Measurements from ENCODE around the gene PATE3.

PATE3 gene, protein sequence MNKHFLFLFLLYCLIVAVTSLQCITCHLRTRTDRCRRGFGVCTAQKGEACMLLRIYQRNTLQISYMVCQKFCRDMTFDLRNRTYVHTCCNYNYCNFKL

DNA sequence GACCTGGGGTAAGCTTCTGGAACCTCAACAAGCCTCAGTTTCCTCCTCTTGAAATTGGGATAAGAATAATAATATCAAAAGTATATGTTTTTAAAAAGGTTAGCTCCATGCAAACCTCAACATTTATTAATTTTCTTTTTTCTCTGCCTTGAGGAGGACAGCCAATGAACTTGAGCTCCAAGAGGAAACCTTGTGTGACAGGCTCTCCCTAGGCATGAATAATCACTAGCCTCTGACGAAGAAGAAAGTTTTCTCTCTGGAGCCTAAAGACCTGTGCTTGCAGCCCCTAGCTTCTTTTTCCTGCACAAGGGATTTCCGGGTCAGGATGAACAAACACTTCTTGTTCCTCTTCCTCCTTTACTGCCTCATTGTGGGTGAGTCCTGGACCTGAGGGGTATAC is at the start of gene PATE3:
Gene PATE3, plus strand, starts transcription at position 301 of the 400 bp plus-strand sequence. Its CDS starts 25 bp downstream, at position 326.
- Histone ChIP-seq H3K27ac (ENCODE audit: low read length) (no peak within 1 kb of the TSS), H4K20me1 (ENCODE audit: insufficient read depth, low read length) (no peaks in the 10 kb centered on the region), H3K4me1 (ENCODE audit: low read length) (no peaks in the 10 kb centered on the region), H2AFZ (ENCODE audit: low read depth, low read length) (no peak within 1 kb of the TSS), H3K4me2 (ENCODE audit: low read length) (no peak within 1 kb of the TSS), H3K4me3 (ENCODE audit: low read length) (no peak within 1 kb of the TSS), H3K36me3 (replicated peaks; ENCODE audit: low read depth, low read length) (no peaks in the 10 kb centered on the region), H3K9me3 (ENCODE audit: insufficient read depth, low read length) (no peaks in the 10 kb centered on the region), H3K9ac (ENCODE audit: low read length) (no peak within 1 kb of the TSS), H3K79me2 (ENCODE audit: low read length) (no peaks in the 10 kb centered on the region), H3K27me3 (ENCODE audit: low read depth, low read length) (no peaks in the 10 kb centered on the region)
- TF ChIP-seq, protein P1, sequence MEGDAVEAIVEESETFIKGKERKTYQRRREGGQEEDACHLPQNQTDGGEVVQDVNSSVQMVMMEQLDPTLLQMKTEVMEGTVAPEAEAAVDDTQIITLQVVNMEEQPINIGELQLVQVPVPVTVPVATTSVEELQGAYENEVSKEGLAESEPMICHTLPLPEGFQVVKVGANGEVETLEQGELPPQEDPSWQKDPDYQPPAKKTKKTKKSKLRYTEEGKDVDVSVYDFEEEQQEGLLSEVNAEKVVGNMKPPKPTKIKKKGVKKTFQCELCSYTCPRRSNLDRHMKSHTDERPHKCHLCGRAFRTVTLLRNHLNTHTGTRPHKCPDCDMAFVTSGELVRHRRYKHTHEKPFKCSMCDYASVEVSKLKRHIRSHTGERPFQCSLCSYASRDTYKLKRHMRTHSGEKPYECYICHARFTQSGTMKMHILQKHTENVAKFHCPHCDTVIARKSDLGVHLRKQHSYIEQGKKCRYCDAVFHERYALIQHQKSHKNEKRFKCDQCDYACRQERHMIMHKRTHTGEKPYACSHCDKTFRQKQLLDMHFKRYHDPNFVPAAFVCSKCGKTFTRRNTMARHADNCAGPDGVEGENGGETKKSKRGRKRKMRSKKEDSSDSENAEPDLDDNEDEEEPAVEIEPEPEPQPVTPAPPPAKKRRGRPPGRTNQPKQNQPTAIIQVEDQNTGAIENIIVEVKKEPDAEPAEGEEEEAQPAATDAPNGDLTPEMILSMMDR (IDR thresholded peaks at IDR 0.05; ENCODE audit: low read depth, low read length), result no peak
- TF ChIP-seq EZH2phosphoT487 (IDR thresholded peaks at IDR 0.05; ENCODE audit: low read depth), result no peak

DNA sequence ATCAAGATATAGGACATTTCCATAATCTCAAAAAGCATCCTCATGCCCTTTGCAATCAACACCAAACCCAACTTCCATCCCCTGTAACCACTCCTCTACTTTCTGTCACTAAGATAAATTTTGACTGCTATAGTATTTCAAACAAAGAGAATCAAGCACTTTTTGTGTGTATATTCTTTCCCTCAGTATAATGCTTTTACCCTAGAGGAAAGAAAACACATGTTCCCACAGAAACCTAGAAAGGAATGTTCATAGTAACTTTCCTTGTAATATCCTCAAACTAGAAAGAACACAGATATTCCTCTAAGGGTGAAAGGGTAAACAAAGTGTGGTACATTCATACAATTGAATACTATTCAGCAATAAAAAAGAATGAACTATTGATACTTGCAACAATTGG is 47.3 kb upstream of the PATE3 start:
- H3K36me3 ChIP-seq (replicated peaks; ENCODE audit: low read depth, low read length), result no peaks in the 10 kb centered on the region
- H3K9me3 ChIP-seq (ENCODE audit: insufficient read depth, low read length), result no peaks in the 10 kb centered on the region
- no peaks in the 10 kb centered on the region for H3K4me1 ChIP-seq (ENCODE audit: low read length)
- no peak overlapping the region for H2AFZ ChIP-seq (ENCODE audit: low read depth, low read length)
- TF ChIP-seq, protein P1 (IDR thresholded peaks at IDR 0.05; ENCODE audit: low read depth, low read length), result no peak
- TF ChIP-seq EZH2phosphoT487 (IDR thresholded peaks at IDR 0.05; ENCODE audit: low read depth), result no peak
- H4K20me1 ChIP-seq (ENCODE audit: insufficient read depth, low read length), result no peaks in the 10 kb centered on the region
- H3K27me3 ChIP-seq (ENCODE audit: low read depth, low read length), result peaks cover 34% of the 10 kb centered on the region
- H3K4me2 ChIP-seq (ENCODE audit: low read length), result no peak overlapping the region
- H3K27ac ChIP-seq (ENCODE audit: low read length), result no peak overlapping the region
- H3K79me2 ChIP-seq (ENCODE audit: low read length), result no peaks in the 10 kb centered on the region
- no peak overlapping the region for H3K9ac ChIP-seq (ENCODE audit: low read length)
- H3K4me3 ChIP-seq (ENCODE audit: low read length), result no peak overlapping the region

DNA sequence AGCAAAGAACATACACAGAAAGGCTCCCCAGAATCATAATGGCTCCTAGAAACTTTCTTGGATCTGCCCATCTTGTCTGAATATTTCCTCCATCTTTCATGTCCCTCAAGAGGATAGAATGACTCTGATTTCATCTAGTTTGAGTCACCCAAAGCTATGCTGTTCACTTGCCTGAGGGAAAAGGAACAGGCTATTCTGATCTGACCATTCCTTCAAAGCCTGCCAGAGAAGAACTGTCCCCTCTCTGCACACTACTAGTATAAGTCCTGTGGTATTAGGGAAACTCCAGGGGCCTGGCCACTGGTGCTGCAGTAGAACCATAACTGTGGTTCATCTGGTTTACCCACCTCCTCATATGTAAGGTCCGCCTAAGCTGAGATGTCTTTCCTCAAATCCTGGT is 44.2 kb upstream of the PATE3 start:
- H3K9me3 ChIP-seq (ENCODE audit: insufficient read depth, low read length), result no peaks in the 10 kb centered on the region
- H3K36me3 ChIP-seq (replicated peaks; ENCODE audit: low read depth, low read length), result no peaks in the 10 kb centered on the region
- no peak for TF ChIP-seq EZH2phosphoT487 (IDR thresholded peaks at IDR 0.05; ENCODE audit: low read depth)
- TF ChIP-seq, protein P1 (IDR thresholded peaks at IDR 0.05; ENCODE audit: low read depth, low read length), result no peak
- no peaks in the 10 kb centered on the region for H3K4me1 ChIP-seq (ENCODE audit: low read length)
- no peak overlapping the region for H2AFZ ChIP-seq (ENCODE audit: low read depth, low read length)
- H3K79me2 ChIP-seq (ENCODE audit: low read length), result no peaks in the 10 kb centered on the region
- no peak overlapping the region for H3K9ac ChIP-seq (ENCODE audit: low read length)
- H3K27ac ChIP-seq (ENCODE audit: low read length), result no peak overlapping the region
- no peaks in the 10 kb centered on the region for H4K20me1 ChIP-seq (ENCODE audit: insufficient read depth, low read length)
- no peak overlapping the region for H3K4me2 ChIP-seq (ENCODE audit: low read length)
- H3K27me3 ChIP-seq (ENCODE audit: low read depth, low read length), result peaks cover 37% of the 10 kb centered on the region; the same call in 1 of the 2 replicates
- no peak overlapping the region for H3K4me3 ChIP-seq (ENCODE audit: low read length)

DNA sequence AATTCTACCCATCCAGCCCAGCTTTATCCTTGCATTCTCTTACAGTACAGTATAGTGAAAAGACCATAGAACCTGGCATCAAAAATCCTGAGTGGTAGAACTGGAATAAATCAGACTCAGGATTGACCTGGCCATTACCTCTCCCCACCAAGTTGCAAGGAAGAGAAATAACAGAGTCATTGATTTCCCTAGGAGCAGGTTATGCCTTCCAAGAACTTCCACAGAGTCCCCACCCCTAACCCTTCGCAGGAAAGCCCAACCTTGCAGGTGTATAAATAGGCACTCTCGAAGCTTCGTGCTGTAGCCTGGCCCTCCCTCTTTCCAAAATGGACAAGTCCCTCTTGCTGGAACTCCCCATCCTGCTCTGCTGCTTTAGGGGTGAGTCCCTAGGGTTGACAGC is 41.9 kb upstream of the PATE3 start, which contains the start of gene PATE1:
Gene PATE1, plus strand, starts transcription at position 301 of the 400 bp plus-strand sequence. Its CDS starts 26 bp downstream, at position 327.
- Histone ChIP-seq H3K9me3 (ENCODE audit: insufficient read depth, low read length) (no peaks in the 10 kb centered on the region), H3K4me1 (ENCODE audit: low read length) (no peaks in the 10 kb centered on the region), H3K9ac (ENCODE audit: low read length) (no peak within 1 kb of the TSS), H3K27ac (ENCODE audit: low read length) (no peak within 1 kb of the TSS), H3K36me3 (replicated peaks; ENCODE audit: low read depth, low read length) (no peaks in the 10 kb centered on the region), H3K4me3 (ENCODE audit: low read length) (no peak within 1 kb of the TSS), H3K4me2 (ENCODE audit: low read length) (no peak within 1 kb of the TSS), H2AFZ (ENCODE audit: low read depth, low read length) (no peak within 1 kb of the TSS), H3K79me2 (ENCODE audit: low read length) (no peaks in the 10 kb centered on the region), H3K27me3 (ENCODE audit: low read depth, low read length) (peaks cover 38% of the 10 kb centered on the region; the same call in 1 of the 2 replicates), H4K20me1 (ENCODE audit: insufficient read depth, low read length) (no peaks in the 10 kb centered on the region)
- TF ChIP-seq EZH2phosphoT487 (IDR thresholded peaks at IDR 0.05; ENCODE audit: low read depth), result no peak
- TF ChIP-seq, protein P1 (IDR thresholded peaks at IDR 0.05; ENCODE audit: low read depth, low read length), result no peak

All from OCI-LY3 (cell line).